ENCODE results near the gene PRKCB.
"Not testable (repeated sequence)": the region's sequence is repeated elsewhere in the genome, so short reads cannot be mapped to it uniquely, and the experiment has no call there.

The PRKCB gene

GRCh38 chr16:23930791-23931190 is 95.0 kb downstream of the PRKCB start:
- no peak overlapping the region for H3K27ac ChIP-seq (ENCODE audit: low read depth, low read length)
- no peaks in the 10 kb centered on the region for H3K79me2 ChIP-seq (ENCODE audit: control insufficient read depth, low read length)
- H3K4me1 ChIP-seq (ENCODE audit: control insufficient read depth, low read length) = no peaks in the 10 kb centered on the region
- TF ChIP-seq CTCF (IDR thresholded peaks at IDR 0.05; ENCODE audit: low read depth, low read length, poor library complexity, severe bottlenecking) = no peak
- no peak for TF ChIP-seq EZH2phosphoT487 (IDR thresholded peaks at IDR 0.05; ENCODE audit: borderline replicate concordance, low read length)
- H3K9me3 ChIP-seq (ENCODE audit: control insufficient read depth, insufficient read depth, low read length) = no peaks in the 10 kb centered on the region
- H3K4me2 ChIP-seq (ENCODE audit: low read length) = no peak overlapping the region
- H3K4me3 ChIP-seq (ENCODE audit: low read length) = no peak overlapping the region
- no peaks in the 10 kb centered on the region for H4K20me1 ChIP-seq (ENCODE audit: control insufficient read depth, insufficient read depth, low read depth, low read length)
- H3K27me3 ChIP-seq (ENCODE audit: control insufficient read depth, low read length) = no peaks in the 10 kb centered on the region
- H3F3A ChIP-seq (ENCODE audit: control insufficient read depth, insufficient read depth) = no peaks in the 10 kb centered on the region
- no peaks in the 10 kb centered on the region for H3K9me2 ChIP-seq (replicated peaks; ENCODE audit: control insufficient read depth, low read length)
- no peaks in the 10 kb centered on the region for H3K36me3 ChIP-seq (ENCODE audit: control insufficient read depth, low read length)

- H3K27me3 ChIP-seq (ENCODE audit: control insufficient read depth, low read length) = no peaks in the 10 kb centered on the region
- H3K4me1 ChIP-seq (ENCODE audit: control insufficient read depth, low read length) = no peaks in the 10 kb centered on the region
- no peak for TF ChIP-seq CTCF (IDR thresholded peaks at IDR 0.05; ENCODE audit: low read depth, low read length, poor library complexity, severe bottlenecking)
- no peak for TF ChIP-seq EZH2phosphoT487 (IDR thresholded peaks at IDR 0.05; ENCODE audit: borderline replicate concordance, low read length)
- H3F3A ChIP-seq (ENCODE audit: control insufficient read depth, insufficient read depth) = no peaks in the 10 kb centered on the region
- no peaks in the 10 kb centered on the region for H3K36me3 ChIP-seq (ENCODE audit: control insufficient read depth, low read length)
- H3K4me3 ChIP-seq (ENCODE audit: low read length) = no peak overlapping the region
- H3K4me2 ChIP-seq (ENCODE audit: low read length) = no peak overlapping the region
- no peaks in the 10 kb centered on the region for H3K9me2 ChIP-seq (replicated peaks; ENCODE audit: control insufficient read depth, low read length)
- H3K27ac ChIP-seq (ENCODE audit: low read depth, low read length) = no peak overlapping the region
- H3K79me2 ChIP-seq (ENCODE audit: control insufficient read depth, low read length) = no peaks in the 10 kb centered on the region
- no peaks in the 10 kb centered on the region for H4K20me1 ChIP-seq (ENCODE audit: control insufficient read depth, insufficient read depth, low read depth, low read length)
- H3K9me3 ChIP-seq (ENCODE audit: control insufficient read depth, insufficient read depth, low read length) = no peaks in the 10 kb centered on the region
Observed at GRCh38 chr16:23931199-23931598, 95.4 kb downstream of the PRKCB start.

- not testable (repeated sequence) for H3K4me1 ChIP-seq (ENCODE audit: control insufficient read depth, low read length); H3K36me3 ChIP-seq (ENCODE audit: control insufficient read depth, low read length); H3F3A ChIP-seq (ENCODE audit: control insufficient read depth, insufficient read depth); H3K4me2 ChIP-seq (ENCODE audit: low read length); H3K9me3 ChIP-seq (ENCODE audit: control insufficient read depth, insufficient read depth, low read length); H3K27ac ChIP-seq (ENCODE audit: low read depth, low read length); H3K9me2 ChIP-seq (replicated peaks; ENCODE audit: control insufficient read depth, low read length); H3K27me3 ChIP-seq (ENCODE audit: control insufficient read depth, low read length); H3K79me2 ChIP-seq (ENCODE audit: control insufficient read depth, low read length); H4K20me1 ChIP-seq (ENCODE audit: control insufficient read depth, insufficient read depth, low read depth, low read length); H3K4me3 ChIP-seq (ENCODE audit: low read length)
Observed at GRCh38 chr16:23933650-23934049, 97.9 kb downstream of the PRKCB start.

- no peak for TF ChIP-seq CTCF (IDR thresholded peaks at IDR 0.05; ENCODE audit: low read depth, low read length, poor library complexity, severe bottlenecking)
- no peak for TF ChIP-seq EZH2phosphoT487 (IDR thresholded peaks at IDR 0.05; ENCODE audit: borderline replicate concordance, low read length)
- no peaks in the 10 kb centered on the region for H3F3A ChIP-seq (ENCODE audit: control insufficient read depth, insufficient read depth)
- H3K4me3 ChIP-seq (ENCODE audit: low read length) = no peak overlapping the region
- no peaks in the 10 kb centered on the region for H3K4me1 ChIP-seq (ENCODE audit: control insufficient read depth, low read length)
- no peaks in the 10 kb centered on the region for H4K20me1 ChIP-seq (ENCODE audit: control insufficient read depth, insufficient read depth, low read depth, low read length)
- no peak overlapping the region for H3K27ac ChIP-seq (ENCODE audit: low read depth, low read length)
- no peaks in the 10 kb centered on the region; the same call in none of the 2 replicates for H3K27me3 ChIP-seq (ENCODE audit: control insufficient read depth, low read length)
- no peaks in the 10 kb centered on the region for H3K9me2 ChIP-seq (replicated peaks; ENCODE audit: control insufficient read depth, low read length)
- H3K36me3 ChIP-seq (ENCODE audit: control insufficient read depth, low read length) = no peaks in the 10 kb centered on the region
- H3K9me3 ChIP-seq (ENCODE audit: control insufficient read depth, insufficient read depth, low read length) = no peaks in the 10 kb centered on the region
- no peak overlapping the region for H3K4me2 ChIP-seq (ENCODE audit: low read length)
- no peaks in the 10 kb centered on the region for H3K79me2 ChIP-seq (ENCODE audit: control insufficient read depth, low read length)
Observed at GRCh38 chr16:23934610-23935236, 98.9 kb downstream of the PRKCB start.
